ENCODE data around the gene LGALSL.

LGALSL gene

GRCh38 chr2:64474121-64474571, 20.2 kb downstream of the LGALSL start:
- DNase-seq = no peak

DNA sequence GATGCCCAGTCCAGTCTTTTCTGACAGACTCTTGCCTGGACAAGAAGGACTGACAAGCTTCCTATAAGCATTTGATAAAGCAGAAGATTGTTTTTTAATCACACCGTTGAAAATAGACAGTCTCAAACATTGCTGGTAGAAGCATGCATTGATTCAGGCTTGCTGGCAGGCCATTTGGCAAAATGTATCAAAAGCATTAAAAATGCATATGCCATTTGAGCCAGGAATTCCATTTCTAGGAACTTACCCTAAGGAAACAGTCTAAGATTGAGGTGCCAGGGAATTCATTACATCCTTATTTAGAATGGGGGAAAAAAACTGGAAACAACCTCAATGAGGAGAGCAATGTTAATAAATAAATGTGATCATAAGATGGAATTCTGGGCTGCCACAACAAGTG, 20.7 kb downstream of the LGALSL start:
- no peak for DNase-seq

DNA sequence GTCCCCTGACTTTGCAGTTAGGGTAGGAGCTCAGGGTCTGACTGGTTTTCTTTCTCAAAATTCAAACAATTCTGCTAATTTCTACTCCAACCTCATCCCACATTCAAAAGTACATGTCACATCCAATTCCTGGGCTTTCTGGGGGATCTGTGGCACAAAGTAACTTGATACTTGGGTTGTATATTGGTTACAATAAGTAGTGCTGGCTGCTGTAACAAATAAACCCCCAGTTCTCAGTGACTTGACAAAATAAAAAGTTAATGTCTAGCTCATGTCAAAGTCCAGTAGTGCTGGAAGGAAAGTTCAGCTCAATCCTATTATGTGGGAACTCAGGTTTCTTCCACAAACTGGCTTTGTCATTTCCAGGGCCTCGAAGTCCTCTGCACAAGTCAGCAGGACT, 23.1 kb downstream of the LGALSL start:
- DNase-seq = no peak

DNA sequence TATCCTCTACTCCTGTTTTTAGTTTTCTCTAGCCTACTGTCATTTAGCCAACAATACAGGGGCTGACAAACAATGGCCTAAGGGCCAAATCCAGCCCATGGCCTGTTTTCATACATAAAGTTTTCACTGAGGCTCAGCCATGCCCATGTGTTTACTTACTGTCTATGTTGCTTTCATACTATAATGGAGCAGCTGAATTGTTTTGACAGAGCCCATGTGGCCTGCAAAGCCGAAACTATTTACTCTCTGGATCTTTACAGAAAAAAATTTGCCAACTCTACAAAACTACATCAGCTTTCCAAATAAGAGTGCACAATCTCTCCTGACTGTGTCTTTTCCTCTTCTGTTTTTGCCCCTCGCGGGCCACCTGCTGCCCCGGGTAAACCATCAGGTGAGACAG, 24.0 kb downstream of the LGALSL start:
- DNase-seq = no peak

DNA sequence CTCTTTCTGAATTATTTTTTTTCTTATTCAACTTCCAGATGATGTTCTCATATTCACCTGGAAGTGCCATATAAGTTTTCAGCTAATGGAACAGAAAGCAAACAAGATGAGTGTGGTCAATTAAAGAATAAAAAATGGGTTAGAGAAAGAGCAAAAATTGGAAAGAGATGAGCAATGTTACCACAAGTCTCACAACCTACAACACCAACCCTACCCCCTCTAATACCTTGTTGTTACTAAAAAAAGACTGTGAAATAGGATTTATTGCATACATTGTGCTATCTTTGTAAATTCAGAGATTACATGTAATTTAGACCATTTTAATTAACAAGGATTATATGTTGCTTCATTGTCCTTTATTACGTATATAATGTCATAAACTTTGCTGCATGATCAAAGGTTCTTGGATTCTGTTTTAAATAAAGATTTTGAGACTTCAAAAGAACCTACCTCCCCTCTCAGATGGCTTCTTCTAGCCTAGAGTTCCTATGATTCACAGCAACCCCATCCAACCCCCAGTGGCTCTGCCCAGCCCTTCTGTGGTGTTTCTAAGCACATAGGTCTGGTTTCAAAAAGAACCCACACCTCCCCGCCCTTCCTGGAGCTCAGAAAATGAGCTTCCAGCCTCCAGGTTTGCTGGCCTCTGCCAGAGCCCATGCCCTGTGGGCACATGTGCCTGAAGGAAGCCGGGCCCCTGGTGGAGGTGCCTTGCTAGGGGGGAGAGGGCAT, 24.7 kb downstream of the LGALSL start:
- no peak for DNase-seq

DNA sequence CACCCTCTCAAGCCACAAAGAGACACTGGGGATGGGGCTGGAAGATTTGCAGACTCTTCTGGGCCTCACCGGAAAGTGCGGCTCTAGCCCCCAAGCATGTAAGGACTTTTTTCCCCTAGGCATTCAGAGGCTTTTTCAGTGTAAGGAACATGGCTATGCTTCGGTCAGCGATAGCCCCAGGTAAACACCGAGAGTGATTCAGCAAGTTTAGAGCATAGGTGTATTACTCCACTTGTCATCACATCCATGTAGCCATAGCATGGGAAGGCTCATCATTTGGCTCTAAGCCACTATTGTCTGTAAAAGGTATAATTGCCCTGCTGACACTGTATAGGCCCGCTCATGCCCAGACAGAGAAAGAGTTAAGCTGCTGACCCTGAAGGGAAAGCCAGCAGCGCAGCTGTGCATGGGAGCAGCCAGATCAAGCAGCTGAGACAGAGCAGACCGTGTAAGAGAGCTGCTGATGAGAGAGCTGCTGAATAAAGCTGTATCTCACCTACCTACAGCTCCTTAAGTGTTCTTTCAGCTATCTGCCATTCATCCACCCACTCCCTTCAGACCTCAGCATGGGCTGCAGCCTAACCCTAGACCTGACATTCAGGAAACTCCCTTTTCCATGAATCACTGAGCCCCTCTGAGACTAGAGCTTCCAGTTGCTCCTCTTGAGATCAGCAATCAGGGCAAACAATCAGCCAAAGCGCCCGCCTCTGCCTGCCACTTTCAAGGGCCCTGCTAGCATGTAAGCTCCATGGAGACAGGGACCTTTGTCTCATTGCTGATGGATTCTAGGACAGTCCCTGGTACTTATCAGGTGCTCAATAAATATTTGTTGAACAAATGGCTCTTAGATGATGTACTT, 25.5 kb downstream of the LGALSL start:
- DNase-seq = no peak

GRCh38 chr2:64481665-64482064, 27.7 kb downstream of the LGALSL start:
- no peak for DNase-seq

GRCh38 chr2:64482243-64482642, 28.3 kb downstream of the LGALSL start:
- DNase-seq = no peak

DNA sequence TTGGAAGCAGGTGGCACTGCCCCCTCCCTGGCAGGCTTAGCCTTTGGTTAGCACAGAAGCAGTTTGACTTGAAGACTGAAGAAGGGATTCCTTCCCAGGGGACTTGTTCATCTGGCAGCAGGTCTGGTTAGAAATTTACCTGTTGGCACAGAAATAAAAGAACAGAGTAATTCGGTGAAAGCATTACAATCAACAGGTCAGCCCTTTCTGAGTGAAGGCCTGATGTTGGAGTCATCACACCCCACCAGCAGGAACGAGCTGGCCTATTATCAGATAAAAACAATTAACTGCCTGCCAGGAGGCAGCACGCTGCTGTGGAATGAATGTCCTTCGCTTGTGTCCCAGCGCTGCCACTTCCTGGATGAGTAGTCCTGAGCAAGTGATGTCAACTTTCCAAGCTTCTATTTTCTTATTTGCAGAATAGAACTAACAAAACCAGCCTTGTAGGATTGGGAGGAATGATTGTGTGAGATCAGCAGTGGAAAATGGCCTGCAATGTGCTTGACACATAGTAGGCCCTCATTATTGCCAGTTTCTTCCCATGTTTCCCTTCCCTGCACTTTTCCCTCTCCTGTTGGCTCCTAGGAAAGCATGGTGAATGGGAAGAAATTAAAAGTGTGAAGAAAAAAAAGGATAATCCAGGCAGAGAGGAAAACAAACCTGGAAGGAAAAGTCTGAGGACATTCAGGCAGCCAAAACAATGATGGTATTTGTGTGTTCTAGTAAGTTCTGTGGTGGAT, 29.0 kb downstream of the LGALSL start:
- no peak for DNase-seq

GRCh38 chr2:64485331-64485730, 31.4 kb downstream of the LGALSL start:
- no peak for DNase-seq

DNA sequence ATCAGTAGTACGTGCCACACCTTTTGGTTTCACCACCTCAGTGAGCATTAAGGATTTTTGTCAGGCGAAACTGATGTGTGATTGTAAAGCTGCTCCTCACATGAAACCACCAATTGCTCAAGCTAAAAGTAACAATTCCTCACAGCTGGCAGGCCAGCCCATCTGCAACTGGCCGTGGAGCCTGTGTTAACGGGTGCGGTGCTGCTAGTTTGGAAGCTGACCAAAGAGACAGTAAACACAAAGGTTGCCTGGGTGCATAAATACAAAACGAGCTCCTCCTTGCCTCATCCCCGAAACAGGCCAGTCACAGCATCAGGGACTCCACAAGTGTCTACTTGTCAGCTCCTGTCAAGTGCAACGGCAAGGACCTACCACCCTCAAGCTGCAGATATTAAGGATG, 32.0 kb downstream of the LGALSL start:
- no peak for DNase-seq

DNA sequence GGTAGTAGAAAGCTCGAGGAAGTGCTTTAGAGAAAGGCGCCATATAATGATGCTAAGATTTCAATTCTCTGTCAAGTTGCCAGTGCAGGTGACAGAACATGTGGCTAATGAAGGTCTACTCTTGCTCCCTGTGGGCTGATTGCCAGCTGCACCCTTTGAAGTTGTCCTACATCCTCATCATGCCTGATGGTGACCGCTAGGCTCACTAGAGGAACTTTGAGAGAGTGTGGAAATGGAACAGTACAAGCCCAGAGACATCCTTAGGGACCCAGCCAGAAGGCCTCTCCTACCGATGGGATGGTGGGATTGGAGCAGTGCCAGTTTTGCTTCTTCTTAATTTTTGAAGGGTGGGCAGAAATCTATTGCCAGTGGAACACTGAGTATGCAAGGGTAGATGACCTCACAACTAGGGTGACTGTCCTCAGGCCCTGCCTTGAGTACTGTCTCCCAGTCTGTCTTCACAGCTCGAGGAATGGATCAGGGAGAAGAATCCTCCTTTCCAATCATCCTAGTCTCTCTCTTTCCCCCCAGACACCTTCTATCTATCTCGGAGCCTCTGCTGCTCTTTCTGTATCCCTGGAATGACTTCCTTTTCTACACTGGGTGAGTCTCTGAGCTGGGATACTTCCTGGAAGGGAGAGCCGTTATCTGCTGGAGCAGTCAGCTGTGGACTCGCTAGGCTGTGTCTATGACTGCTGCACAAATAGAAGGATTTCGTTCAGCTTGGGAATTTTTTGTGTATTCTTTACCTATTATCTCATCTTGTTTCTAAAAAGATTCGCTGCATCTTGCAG, 33.5 kb downstream of the LGALSL start:
- DNase-seq = no peak

GRCh38 chr2:64488050-64488974, 34.4 kb downstream of the LGALSL start:
- no peak for DNase-seq

DNA sequence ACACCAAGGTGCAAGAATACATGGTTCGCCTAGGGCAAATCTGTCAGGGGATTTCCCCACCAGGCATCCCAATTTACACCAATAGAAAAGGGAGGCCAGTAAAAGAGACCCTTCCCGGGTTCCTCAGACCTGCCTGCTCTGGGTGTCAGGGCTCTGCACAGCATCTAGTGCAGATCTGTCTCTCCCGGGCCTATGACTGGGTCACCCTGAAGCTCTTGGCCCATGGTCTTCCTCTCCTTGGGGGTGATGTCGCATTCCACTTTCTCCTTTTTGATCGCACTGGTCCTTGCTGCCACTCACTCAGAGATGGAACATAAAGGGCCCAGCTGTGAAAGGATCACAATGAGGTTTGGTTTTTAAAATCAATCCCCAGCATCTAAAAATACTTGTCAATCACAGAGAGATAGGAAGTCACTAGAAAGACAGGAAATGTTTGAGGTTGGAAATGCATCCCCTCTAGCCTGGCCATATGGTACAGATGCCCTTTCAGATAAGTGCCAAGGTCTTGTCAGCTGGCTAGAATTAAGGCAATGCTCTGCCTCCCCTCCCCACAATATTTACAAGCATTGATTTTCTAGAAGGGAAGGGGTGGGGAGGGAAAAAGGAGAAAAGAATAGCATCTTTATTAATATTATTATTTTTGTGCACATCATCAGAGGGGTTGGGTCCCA, 35.3 kb downstream of the LGALSL start:
- DNase-seq = no peak

GRCh38 chr2:64491426-64491825, 37.5 kb downstream of the LGALSL start:
- no peak for DNase-seq

GRCh38 chr2:64492272-64492671, 38.3 kb downstream of the LGALSL start:
- DNase-seq = no peak

DNA sequence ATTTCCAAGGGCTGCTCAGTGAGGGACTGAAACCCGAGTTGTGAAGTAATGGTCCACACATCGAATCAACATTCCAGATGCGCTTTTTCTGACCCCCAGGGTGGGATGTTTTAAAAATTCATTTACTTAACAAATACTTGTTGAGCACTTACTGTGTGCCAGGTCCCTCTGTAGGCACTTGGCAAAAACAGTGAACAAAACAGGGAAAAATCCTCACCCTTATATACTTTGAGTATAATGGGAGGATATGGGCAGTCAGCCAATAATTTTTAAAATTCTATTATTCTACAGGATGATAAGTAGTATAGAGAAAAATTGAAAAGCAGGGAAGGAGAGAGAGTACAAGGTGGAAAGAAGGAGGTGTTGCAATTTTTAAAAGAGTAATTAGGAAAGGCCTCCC, 38.9 kb downstream of the LGALSL start:
- no peak for DNase-seq

GRCh38 chr2:64493788-64494187, 39.8 kb downstream of the LGALSL start:
- no peak for DNase-seq

DNA sequence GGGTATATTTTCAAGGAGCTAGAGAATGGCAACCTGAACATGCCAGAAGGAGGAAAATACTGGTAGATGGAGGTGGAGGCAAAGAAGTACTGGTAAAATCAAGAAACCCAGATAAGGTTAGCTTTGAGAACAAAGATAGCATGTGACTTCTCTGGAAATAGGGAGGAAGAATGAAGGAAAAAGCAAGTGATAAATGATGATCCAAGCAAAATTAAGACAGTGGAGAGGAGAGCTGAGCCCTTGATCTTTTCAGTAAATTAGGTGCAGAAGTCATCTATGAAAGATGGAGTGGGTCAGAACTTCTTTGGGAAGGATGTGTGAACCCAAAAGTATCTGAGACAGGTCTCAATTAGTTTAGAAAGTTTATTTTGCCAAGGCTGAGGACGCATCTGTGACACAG, 44.5 kb downstream of the LGALSL start:
- DNase-seq = no peak

DNA sequence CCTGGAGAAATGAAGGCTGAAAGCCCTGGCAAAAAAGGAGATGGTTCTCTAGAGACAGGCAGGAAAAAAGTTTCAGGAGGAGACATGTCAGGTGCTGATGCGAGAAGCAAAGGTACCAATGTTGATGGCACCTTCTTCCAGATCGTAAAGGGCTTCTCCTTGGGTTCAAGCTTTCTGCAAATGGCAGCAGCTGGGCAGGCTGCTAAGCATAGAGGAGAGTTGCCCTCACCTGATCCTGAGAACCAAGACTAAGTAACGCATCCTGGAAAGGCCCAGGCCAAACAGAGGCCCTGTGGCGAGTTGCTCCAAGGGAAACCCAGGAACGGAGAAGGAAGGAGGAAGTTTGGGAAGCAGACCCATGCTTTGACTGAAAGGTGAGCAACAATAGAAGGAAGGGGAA, 46.6 kb downstream of the LGALSL start:
- DNase-seq = no peak

- no peak for DNase-seq
Observed at GRCh38 chr2:64501946-64502345, 48.0 kb downstream of the LGALSL start.
